Stomach (tissue), 4 donors: ENCODE data around the gene BRI3.

ENCODE experiments used
- CTCF ChIP-seq, 7 experiments: fragments of 450-650 bp in 4 of 7; fragments of 200-600 bp in 3 of 7; sonication (generic) in 3 of 7; IDR thresholded peaks; one replicate each; pipeline ENCODE4 v1.5.1; 2016 to 2019; ENCODE audit warnings: antibody characterized with exemption in 7 of 7, control low read depth in 2 of 7, mild to moderate bottlenecking in 1 of 7
- EP300 ChIP-seq: sonication (generic); formaldehyde crosslinking; IDR thresholded peaks from one replicate; pipeline ENCODE4 v1.6.1; 2017; ENCODE audit warnings: antibody characterized with exemption
- POLR2A ChIP-seq, 4 donors: fragments of 450-650 bp; IDR thresholded peaks; one replicate each; pipeline ENCODE4 v1.6.1; 2016; ENCODE audit warnings: antibody characterized with exemption in 4 of 4, control low read depth in 2 of 4, mild to moderate bottlenecking in 1 of 4, moderate library complexity in 1 of 4
- POLR2AphosphoS5 ChIP-seq, 3 donors: sonication (generic); formaldehyde crosslinking; IDR thresholded peaks; one replicate each; pipeline ENCODE4 v1.6.1; 2016; ENCODE audit warnings: antibody characterized with exemption in 3 of 3

- TF ChIP-seq CTCF (IDR thresholded peaks at IDR 0.05) (no peak), POLR2AphosphoS5 (IDR thresholded peaks at IDR 0.05) (no peak), EP300 (no peak), POLR2A (IDR thresholded peaks at IDR 0.05) (no peak)
These were observed 43.3 kb downstream of the BRI3 start for GRCh38 chr7:98324782-98325181.
